IPS DF 19.7 (cell line): Measurements from ENCODE around the gene SV2C.
"Not testable (repeated sequence)": the region's sequence is repeated elsewhere in the genome, so short reads cannot be mapped to it uniquely, and the experiment has no call there.

ENCODE experiments used
- DNase-seq: peaks from one replicate; pipeline ENCODE4 v3.0.0-alpha.2; 2013; ENCODE audit warnings: low read depth, low spot score

SV2C gene, protein sequence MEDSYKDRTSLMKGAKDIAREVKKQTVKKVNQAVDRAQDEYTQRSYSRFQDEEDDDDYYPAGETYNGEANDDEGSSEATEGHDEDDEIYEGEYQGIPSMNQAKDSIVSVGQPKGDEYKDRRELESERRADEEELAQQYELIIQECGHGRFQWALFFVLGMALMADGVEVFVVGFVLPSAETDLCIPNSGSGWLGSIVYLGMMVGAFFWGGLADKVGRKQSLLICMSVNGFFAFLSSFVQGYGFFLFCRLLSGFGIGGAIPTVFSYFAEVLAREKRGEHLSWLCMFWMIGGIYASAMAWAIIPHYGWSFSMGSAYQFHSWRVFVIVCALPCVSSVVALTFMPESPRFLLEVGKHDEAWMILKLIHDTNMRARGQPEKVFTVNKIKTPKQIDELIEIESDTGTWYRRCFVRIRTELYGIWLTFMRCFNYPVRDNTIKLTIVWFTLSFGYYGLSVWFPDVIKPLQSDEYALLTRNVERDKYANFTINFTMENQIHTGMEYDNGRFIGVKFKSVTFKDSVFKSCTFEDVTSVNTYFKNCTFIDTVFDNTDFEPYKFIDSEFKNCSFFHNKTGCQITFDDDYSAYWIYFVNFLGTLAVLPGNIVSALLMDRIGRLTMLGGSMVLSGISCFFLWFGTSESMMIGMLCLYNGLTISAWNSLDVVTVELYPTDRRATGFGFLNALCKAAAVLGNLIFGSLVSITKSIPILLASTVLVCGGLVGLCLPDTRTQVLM

DNA sequence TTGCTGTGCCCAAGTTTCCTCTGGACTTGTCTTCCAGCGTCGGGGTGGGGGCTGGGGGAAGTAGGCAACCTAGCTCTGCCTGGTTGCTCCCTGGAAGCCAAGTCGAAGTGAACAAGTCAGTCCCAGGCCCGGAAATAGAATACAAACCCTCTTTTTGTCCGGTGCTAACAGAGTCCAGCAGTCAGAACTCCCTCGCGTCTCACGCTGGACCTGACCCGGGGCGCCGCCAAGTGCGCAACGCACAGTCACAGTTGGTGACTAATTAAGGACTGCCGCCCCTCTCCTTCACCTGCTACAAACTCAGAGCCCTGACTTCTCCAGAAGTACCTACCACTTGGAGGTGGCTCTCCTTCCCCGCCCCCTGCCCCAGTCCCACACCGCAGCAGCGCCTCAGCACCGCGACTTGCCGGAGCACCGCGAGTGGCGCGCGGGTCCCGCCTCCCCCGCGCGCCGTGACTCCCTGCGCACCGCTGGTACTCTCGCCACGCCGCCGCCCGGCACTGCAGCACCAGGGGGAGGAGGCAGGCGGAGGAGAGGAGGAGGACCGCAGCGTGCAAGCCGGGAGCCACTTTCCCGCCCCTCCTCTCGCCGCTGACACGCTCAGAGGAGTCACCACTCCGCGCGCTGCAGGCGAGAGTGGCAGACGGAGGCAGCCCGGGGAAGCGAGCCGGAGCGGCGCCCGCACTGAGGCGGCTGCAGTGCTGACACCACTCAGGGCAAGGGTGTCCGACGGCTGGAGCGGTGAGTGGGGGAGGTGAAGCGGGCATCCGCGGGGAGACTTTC is at the start of gene SV2C:
SV2C (plus strand) TSS at position 612 of the 783 bp plus-strand sequence. CDS start 48,368 bp downstream, outside the sequence.
- no peak for DNase-seq

DNA sequence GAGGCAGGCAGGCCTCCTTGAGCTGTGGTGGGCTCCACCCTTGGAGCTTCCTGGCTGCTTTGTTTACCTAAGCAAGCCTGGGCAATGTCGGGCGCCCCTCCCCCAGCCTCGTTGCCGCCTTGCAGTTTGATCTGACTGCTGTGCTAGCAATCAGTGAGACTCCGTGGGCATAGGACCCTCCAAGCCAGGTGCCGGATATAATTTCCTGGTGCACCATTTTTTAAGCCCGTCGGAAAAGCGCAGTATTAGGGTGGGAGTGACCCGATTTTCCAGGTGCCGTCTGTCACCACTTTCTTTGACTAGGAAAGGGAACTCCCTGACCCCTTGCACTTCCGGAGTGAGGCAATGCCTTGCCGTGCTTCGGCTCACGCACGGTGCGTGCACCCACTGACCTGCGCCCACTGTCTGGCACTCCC is 45.4 kb upstream of the SV2C start:
- DNase-seq, result peak; percentile 5

DNA sequence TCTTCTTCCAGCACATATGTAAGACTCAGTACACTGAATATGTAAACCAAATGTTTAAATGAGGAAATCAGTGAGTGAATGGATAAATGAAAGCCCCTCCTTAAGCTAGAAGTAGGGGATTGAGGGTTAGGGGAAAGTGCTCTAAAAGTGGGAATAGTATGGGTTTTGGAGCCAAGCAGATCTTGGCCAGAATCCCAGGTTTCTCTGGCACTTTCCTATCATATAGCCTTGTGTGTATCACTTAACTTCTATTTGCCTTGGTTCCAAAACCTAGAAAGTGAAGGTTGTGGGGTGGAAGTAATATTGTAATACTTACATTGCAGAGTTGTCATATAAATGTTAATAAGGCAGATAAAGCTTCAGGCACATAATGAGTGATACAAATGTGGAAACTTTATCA is 45.0 kb upstream of the SV2C start:
- DNase-seq, result no peak

DNA sequence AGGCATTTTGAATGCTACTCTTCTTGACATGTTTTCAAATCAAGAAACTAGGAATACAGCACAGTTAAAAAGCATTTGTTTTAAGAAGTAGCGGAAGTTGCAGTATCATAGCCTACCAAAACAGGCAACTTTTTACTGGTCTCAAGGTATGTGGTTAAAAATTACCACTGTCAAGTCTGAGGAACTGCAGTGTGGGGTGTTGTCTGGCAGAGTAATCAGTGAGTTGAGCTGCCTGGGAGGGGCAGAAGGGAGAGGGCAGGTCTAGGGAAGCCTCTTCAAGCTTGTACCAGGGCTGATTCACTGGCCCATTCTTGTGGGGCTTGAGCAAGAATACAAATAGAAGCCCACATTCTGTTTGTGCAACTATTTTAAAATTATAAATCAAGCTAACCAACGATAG is 42.4 kb upstream of the SV2C start:
- no peak for DNase-seq

DNA sequence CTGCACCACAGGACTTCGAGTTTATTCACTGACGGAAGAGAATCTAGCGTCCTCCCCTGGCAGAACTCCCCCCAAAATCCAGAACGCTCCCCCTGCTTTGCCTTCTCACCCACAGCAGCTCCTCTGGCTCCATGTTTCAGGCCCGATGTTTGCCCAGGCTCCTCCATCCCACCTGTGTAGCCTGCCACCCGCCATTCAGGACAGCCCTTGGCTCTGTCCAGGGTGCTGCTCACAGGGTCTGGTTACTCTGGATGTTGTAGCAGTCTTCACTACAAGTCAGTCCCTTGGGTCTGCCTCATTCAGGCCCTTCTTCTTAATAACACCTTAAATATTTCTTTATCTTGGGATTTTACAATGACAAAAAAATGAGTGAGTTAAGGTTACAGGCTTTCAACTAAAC is 41.3 kb upstream of the SV2C start:
- no peak for DNase-seq

DNA sequence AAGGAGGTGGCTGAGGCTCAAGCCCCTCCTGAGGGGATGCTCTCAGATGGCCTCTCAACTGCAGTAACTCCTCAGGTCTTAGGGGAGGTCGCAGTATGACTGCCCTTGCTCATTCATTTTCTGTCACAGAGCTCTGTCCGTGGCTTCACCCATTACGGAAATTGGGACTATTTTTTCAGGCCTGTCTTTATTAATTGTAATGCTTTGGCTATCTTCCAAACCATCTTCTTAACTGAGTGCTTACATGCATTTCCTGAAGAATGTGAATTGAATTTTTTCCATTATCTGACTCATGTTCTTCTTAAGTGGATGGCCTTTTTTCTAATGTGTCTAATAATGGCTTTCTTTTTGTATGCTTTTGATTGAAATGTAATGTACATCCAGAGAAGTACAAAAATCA is 36.4 kb upstream of the SV2C start:
- no peak for DNase-seq

DNA sequence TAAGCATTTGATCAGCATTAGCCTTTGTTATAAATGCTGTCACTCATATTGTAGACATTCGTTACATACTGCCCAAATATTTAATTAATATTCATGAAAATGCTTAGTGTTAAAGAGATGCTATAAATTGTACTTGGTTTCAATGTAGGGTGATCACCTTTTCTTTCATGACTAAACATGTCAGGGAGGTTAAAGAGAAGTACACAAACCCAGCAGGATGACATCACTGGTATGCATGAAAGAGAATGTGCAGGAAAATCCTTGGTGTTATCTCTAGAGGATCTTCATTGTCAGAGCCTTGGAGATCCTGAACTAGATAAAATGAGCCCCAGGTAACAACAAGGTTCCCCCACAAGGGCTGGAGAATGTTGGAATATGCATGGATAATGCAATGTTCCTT is 33.0 kb upstream of the SV2C start:
- DNase-seq, result no peak

DNA sequence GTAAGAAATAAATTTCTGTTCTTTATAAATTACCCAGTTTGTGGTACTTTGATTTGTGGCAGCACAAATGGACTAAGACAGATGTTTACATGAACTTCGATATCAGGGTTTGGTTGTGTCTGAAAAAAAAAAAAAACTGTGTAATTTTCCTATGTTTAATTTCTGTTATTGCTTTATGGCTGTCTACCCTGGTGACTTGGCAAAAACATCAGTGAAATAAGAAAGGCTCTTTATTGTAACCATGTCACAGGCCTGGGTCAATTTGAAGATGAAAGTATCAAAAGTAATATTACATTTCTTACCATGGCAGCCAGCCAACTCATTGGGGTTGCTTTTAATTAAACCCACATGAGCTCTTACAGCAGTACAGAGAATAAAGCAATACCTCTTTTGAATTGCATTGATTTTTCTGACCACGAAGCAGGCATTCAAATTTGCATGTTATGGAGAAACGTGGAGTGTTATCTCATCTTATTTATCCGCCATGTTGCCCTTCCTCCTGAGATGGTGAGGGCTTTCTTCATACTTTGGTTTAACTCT is 20.6 kb upstream of the SV2C start:
- DNase-seq, result no peak

DNA sequence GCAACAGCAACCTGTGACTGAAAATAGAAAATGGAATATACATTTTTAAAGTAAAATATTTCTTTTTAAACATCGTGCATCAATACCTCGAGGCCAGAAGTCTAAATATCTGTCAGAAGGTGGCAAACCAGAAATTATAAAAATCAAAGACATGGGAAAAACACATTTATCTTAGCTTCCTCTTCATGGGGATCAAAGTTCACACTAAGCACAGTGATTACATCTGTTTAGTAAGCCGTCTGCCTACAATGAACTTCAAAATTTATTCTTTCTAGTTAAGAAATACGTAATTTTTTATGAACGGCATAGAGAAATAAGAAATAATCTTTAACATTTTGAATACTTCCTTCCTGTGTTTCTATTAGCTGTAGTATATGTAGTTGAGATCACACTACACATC is 17.9 kb upstream of the SV2C start:
- no peak for DNase-seq

DNA sequence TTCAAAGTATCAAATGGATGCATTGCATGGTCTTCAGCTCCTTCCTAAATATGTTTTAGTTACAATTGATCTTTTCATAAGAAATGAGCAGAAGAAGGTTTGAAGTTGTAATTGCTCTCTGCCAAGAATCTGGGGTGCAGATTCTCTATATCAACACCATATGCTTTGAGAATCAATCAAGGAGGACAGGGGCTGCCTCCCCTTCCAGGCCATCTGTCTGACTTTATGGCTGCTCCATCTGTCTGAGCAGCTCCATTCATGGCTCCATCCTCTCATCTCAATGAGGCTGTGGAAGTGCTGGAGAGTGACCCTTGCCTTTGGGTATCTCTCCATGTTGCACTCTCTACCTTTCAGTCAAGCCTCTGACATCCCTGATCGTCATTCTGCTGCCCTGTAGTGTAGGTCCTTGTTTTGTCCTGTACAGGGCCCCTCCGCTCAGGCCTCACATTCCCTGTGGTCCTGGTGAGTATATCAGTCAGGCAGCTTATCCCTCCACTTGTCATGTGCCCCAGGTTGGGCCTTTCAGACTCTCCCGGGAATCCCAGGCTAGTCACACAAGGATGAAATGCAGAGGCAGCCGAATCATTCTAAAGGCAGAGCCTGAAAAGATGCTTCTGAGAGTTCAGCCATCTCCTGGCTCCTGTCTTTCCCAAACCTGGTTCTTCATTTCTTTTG is 14.0 kb upstream of the SV2C start:
- DNase-seq, result no peak

DNA sequence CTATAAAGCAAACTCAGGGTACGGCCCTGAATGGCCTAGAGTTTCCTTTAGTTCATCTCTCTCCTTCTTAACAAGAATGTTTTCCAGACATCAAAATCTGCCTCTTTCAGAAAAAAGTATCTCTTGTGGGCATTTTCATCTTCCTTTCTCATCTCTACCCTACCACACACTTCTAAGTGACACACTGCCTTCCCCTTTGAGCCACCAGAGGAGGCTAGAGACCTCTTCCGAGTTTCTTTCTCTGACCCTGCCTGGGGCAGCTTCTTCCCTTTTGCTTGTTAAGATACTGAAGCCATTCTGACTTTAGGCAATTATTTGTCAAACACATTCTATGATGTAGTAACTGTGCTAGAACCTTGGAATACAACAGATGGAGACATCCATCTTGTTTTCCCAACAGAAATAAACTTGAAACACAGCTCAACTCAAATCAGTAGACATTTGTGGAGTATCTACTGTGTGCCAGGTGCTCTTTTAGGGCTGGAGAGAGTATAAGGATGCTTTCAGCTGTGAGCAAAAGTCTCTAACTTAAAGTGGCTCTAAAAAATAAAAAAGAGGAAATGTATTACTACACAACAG is 8.6 kb upstream of the SV2C start:
- no peak for DNase-seq

DNA sequence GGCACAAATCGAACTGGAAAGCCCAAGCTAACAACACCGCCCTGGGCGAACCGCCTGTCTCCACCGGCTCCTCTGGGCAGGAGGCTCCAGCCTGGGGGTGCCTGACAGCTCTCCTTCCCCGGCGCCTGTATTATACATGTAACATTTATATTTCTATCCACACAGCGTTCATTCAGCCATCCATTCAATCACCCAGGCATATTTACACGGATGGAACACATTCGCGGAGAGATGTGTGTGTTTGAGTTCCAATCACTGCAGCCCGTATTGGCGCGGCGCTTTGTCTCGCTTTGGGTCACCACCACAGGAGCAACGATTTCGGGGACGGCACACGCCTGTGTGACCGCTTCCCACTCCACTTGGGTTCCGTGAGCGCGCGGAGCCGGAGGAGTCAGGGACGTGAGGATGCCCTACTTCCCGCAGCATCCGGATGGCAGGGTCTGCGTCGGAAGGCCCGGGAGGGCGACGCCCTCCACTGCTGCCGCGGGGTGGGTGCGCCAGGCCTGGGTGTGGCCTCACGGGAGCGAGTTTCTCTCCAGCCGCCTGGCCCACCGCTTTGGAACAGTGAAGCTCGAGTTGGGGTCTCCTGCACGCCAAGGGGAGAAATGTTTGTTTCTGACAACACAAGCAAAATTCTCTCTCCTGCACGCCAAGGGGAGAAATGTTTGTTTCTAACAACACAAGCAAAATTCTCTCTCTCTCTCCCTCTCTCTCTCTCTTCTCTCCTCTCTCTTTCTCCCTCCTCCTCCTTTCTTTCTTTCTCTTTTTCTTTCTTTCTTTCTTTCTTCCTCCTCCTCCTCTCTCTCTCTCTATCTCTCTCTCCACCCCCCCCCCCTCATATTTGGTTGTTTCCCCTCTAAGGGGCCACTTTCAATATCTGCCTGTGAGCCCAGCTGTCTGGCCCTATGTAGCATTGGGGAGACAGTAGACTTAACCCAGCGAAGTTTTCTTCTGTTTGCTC is 1.1 kb upstream of the SV2C start:
- no peak for DNase-seq

DNA sequence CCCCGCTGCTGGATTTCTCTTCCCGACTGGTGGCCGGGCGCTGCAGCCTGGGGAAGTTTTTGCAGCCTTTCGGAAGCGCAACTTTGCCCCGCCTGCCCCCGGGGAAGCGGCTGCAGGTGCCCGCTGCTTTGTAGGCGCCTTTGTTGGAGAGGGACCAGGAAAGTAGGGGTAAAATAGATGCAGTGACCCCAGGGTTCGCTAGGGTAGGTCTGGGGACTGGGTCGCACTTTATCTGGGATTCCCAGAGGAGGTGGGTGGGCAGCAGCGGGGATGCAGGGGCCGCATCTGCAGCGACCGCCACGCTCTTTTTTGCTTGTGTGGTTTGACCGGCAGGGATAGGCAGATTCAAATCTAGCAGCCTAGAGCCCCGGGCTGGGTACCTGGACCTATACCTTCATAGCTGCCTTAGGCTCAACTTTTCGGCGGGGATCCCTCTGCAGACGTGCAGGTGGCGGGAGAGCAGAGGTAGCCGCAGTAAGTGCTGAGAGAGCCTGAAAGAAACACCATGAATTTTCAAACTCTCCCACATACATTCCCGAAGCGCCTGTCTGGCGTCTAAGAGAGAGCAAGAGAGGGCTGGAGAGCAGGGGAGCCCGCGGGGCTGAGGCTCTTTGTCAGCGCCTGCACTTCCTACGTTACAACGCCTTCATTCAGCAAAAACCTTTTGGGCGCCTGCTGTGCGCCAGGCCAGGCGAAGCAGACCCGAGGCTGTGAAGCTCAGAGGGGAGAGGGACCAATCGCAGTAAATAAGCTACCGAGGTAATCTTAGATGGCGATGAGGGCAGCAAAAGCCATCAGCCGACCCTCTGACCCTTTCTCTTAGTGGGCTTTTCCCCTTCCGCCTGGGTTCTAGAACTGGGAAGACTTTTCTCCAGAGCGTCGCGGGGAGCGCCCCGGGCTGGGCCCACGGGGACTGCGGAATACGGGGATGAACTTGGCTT is 642 bp downstream of the SV2C start:
- peak; percentile 54 for DNase-seq

DNA sequence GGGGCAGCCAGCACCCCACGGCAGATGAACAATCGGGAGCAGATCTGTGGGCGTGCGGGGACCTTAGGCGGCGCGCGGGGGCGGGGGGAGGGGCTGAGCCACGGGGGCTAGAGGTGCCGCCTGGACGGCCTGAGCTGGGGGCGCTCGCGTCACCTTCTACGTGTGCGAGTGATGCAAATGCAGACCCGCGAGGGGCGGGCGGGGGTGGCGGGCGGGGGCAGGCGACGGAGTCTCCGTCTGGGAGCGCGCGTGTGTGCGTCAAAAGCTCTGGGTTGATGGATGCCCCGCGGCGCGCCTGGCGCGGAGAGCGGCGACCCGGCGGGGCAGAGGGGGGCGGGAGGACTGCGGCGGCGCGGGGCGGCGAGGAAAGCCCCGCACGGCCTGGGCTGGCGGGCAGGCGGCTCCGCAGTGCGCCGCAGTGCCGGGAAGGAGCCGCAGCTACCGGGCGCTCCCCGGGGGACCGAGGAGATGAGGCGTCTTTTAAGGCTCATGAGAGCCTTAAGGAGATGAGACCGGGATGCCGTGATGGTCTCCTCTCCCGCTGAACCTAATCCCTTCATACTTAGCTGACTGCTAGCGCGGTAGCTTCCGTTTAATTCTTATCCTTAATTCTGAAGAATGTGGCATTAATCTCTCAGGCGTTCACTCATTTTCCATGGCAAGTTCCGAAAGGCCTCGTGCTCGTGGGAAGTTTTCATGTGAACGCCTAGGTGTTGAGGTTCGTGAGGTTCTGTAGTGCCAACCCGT is 1.5 kb downstream of the SV2C start:
- no peak for DNase-seq

DNA sequence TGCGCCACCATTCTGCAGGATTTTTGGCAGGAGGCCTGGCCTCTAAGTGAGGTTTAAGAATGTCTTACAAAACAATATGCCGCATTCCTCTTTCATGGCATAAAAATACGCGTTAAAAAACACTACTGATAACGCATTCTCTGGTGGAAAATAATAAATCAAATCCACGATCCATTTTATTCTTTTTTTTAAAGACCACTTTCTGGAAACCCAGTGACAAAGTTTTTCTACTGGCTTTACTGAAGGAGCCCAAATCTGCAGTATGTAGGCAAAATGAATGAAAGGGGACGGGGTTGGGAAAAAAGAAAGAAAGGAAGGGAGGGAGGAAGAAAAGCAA is 2.0 kb downstream of the SV2C start:
- DNase-seq, result no peak

DNA sequence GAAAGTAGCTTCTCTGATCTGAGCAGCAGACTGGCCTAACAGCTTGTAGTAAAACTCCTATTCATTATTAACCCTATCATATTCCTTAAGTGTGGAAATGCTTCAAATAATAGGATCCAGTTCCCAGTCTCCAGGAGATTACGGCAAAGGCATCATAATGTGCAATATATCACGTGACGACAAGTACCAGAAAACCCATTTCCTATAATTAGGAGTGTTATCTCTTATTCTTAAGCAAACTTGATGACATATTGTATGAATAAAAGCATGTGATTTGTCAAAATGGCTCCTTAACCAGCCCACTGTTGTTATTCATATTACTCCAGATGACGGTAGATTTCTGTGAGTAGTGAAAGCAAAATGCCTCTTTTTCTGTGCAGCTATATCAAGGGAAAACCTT is 2.9 kb downstream of the SV2C start:
- no peak for DNase-seq

DNA sequence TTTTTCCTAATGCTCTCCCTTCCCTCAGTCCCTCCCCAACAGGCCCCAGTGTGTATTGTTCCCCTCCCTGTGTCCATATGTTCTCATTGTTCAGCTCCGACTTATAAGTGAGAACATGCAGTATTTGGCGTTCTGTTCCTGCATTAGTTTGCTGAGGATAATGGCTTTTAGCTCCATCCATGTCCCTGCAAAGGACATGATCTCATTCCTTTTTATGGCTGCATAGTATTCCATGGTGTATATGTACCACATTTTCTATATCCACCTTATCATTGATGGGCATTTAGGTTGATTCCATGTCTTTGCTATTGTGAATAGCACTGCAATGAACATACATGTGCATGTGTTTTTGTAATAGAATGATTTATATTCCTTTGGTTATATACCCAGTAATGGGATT is 6.0 kb downstream of the SV2C start:
- not testable (repeated sequence) for DNase-seq

DNA sequence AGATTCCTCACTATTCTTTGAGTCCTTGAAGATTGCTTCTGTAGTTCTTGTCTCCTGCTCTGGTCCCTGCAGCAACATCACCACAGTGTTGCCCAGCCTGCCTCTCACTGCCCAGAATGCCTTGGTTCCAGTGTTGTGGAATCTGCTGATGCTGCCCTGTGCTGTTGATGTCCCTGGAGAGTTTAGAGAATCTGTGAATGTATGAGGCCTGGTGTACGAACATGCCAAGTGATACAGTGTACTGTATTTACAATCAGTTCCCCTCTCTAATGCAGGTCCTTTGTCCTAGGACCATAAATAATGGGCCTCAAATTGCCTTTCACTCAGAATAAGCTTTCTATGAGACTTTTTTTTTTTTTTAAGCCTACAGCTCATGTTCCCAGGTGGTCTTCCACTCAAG is 8.2 kb downstream of the SV2C start:
- DNase-seq, result no peak
